GM18867 (cell line): ENCODE data around the gene CTAGE1.
"Not testable (repeated sequence)": the region's sequence is repeated elsewhere in the genome, so short reads cannot be mapped to it uniquely, and the experiment has no call there.

Source experiments
- ATAC-seq: cut with Tn5 transposase; IDR thresholded peaks from one replicate; pipeline ENCODE4 v1.9.1; 2021; ENCODE audit warnings: mild to moderate bottlenecking, moderate library complexity; ENCODE audit not compliant: unreplicated experiment

The CTAGE1 gene

GRCh38 chr18:22393164-22393563 lies 24.6 kb downstream of the CTAGE1 start:
- not testable (repeated sequence) for ATAC-seq

- no peak for ATAC-seq
Observed at GRCh38 chr18:22391407-22392345, 26.0 kb downstream of the CTAGE1 start.

- no peak for ATAC-seq
Observed at GRCh38 chr18:22387787-22388186, 29.9 kb downstream of the CTAGE1 start.

GRCh38 chr18:22387364-22387763 lies 30.4 kb downstream of the CTAGE1 start:
- ATAC-seq, result no peak

- ATAC-seq, result no peak
Observed at GRCh38 chr18:22385718-22386117, 32.0 kb downstream of the CTAGE1 start.

- ATAC-seq, result no peak
Observed at GRCh38 chr18:22378672-22379282, 38.9 kb downstream of the CTAGE1 start.

- ATAC-seq, result no peak
Observed at GRCh38 chr18:22377769-22378168, 39.9 kb downstream of the CTAGE1 start.

- ATAC-seq, result no peak
Observed at GRCh38 chr18:22370414-22370813, 47.3 kb downstream of the CTAGE1 start.

GRCh38 chr18:22368021-22368420 lies 49.7 kb downstream of the CTAGE1 start:
- ATAC-seq, result no peak

GRCh38 chr18:22367303-22367702 lies 50.4 kb downstream of the CTAGE1 start:
- ATAC-seq, result no peak

- no peak for ATAC-seq
Observed at GRCh38 chr18:22363867-22364463, 53.8 kb downstream of the CTAGE1 start.
